Midbrain (tissue), 1 donor: ENCODE data around the gene LRRN1.
"Not testable (repeated sequence)": the region's sequence is repeated elsewhere in the genome, so short reads cannot be mapped to it uniquely, and the experiment has no call there.

ENCODE experiments used
- DNase-seq: peaks from one replicate; lab custom pipeline; 2025; lab: John Stamatoyannopoulos, UW

Gene LRRN1

GRCh38 chr3:3813013-3813412 is 13.8 kb downstream of the LRRN1 start:
- DNase-seq = no peak

GRCh38 chr3:3815206-3815605 is 16.0 kb downstream of the LRRN1 start:
- DNase-seq = no peak

- no peak for DNase-seq
These were observed 16.8 kb downstream of the LRRN1 start for GRCh38 chr3:3816034-3816433.

- DNase-seq = no peak
These were observed 18.6 kb downstream of the LRRN1 start for GRCh38 chr3:3817865-3818264.

- DNase-seq = no peak
These were observed 22.5 kb downstream of the LRRN1 start for GRCh38 chr3:3821777-3822176.

GRCh38 chr3:3825035-3825434 is 25.8 kb downstream of the LRRN1 start:
- DNase-seq = peak; percentile 18

- no peak for DNase-seq
These were observed 27.3 kb downstream of the LRRN1 start for GRCh38 chr3:3826521-3826920.

GRCh38 chr3:3827111-3827510 is 27.9 kb downstream of the LRRN1 start:
- no peak for DNase-seq

- DNase-seq = not testable (repeated sequence)
These were observed 29.2 kb downstream of the LRRN1 start for GRCh38 chr3:3828417-3828816.

GRCh38 chr3:3836845-3837244 is 37.6 kb downstream of the LRRN1 start:
- no peak for DNase-seq

GRCh38 chr3:3842356-3842755 is 43.1 kb downstream of the LRRN1 start:
- no peak for DNase-seq

- no peak for DNase-seq
These were observed 49.0 kb downstream of the LRRN1 start for GRCh38 chr3:3847994-3848922.

GRCh38 chr3:3848923-3849275 is 49.7 kb downstream of the LRRN1 start:
- DNase-seq = no peak

GRCh38 chr3:3851621-3852323 is 52.5 kb downstream of the LRRN1 start:
- DNase-seq = no peak

- no peak for DNase-seq
These were observed 54.3 kb downstream of the LRRN1 start for GRCh38 chr3:3853544-3853943.

- no peak for DNase-seq
These were observed 55.8 kb downstream of the LRRN1 start for GRCh38 chr3:3855056-3855455.

GRCh38 chr3:3860235-3860634 is 61.0 kb downstream of the LRRN1 start:
- no peak for DNase-seq

- no peak for DNase-seq
These were observed 63.3 kb downstream of the LRRN1 start for GRCh38 chr3:3862534-3862933.

GRCh38 chr3:3875491-3875890 is 76.3 kb downstream of the LRRN1 start:
- no peak for DNase-seq

- no peak for DNase-seq
These were observed 81.8 kb downstream of the LRRN1 start for GRCh38 chr3:3881050-3881449.

- DNase-seq = not testable (repeated sequence)
These were observed 88.1 kb downstream of the LRRN1 start for GRCh38 chr3:3887311-3887710.

- DNase-seq = no peak
These were observed 94.4 kb downstream of the LRRN1 start for GRCh38 chr3:3893590-3893989.
